Karpas-422 (cell line): Measurements from ENCODE around the gene ANKS1B. TPM values are rescaled to one million over a fixed set of nuclear protein-coding genes. Genes with fewer than 3 reads are reported as not detected.

Source experiments
- DNase-seq: peaks from one replicate; pipeline ENCODE4 v3.0.0-alpha.2; 2015
- H2AFZ ChIP-seq: fragments of 200-600 bp; sonication (generic); 2 replicates; pipeline ENCODE4 v1.6.1; 2014; ENCODE audit warnings: antibody characterized with exemption, low read length, mixed read lengths
- H3K27ac ChIP-seq: fragments of 200-600 bp; sonication (generic); 2 replicates; pipeline ENCODE4 v1.5.1; 2014; ENCODE audit warnings: mild to moderate bottlenecking, low read length, moderate library complexity
- H3K27me3 ChIP-seq: fragments of 200-600 bp; sonication (generic); 2 replicates; pipeline ENCODE4 v1.6.1; 2014; ENCODE audit warnings: low read length, mixed read lengths
- H3K36me3 ChIP-seq: fragments of 200-600 bp; sonication (generic); 2 replicates; pipeline ENCODE4 v1.6.1; 2014; ENCODE audit warnings: low read length, mixed read lengths; ENCODE audit not compliant: insufficient read depth
- H3K4me1 ChIP-seq: fragments of 200-600 bp; sonication (generic); 2 replicates; pipeline ENCODE4 v1.6.1; 2014; ENCODE audit warnings: mild to moderate bottlenecking, low read length, mixed read lengths
- H3K4me2 ChIP-seq: fragments of 200-600 bp; sonication (generic); 2 replicates; pipeline ENCODE4 v1.6.1; 2014; ENCODE audit warnings: low read length, low read depth, mild to moderate bottlenecking; ENCODE audit not compliant: poor library complexity, severe bottlenecking
- H3K4me3 ChIP-seq: fragments of 200-600 bp; sonication (generic); 2 replicates; pipeline ENCODE4 v1.5.1; 2014; ENCODE audit warnings: mild to moderate bottlenecking, antibody characterized with exemption, low read length, mixed read lengths
- H3K79me2 ChIP-seq: fragments of 200-600 bp; sonication (generic); 2 replicates; pipeline ENCODE4 v1.6.1; 2014; ENCODE audit warnings: mild to moderate bottlenecking, low read length, mixed read lengths
- H3K9ac ChIP-seq: fragments of 200-600 bp; sonication (generic); 2 replicates; pipeline ENCODE4 v1.6.0; 2014; ENCODE audit warnings: low read length
- H3K9me2 ChIP-seq: fragments of 200-600 bp; sonication (generic), shearing (Covaris generic); replicated peaks from 2 replicates; pipeline ENCODE4 v1.6.0; 2014; ENCODE audit warnings: mild to moderate bottlenecking, low read length, moderate library complexity; ENCODE audit not compliant: insufficient read depth
- H3K9me3 ChIP-seq: fragments of 300-700, 200-600 bp; sonication (generic); 2 replicates; pipeline ENCODE4 v1.6.1; 2014; ENCODE audit warnings: low read length, mixed read lengths
- H4K20me1 ChIP-seq: fragments of 200-600 bp; sonication (generic); 2 replicates; pipeline ENCODE4 v1.6.1; 2014; ENCODE audit warnings: mild to moderate bottlenecking, antibody characterized with exemption, low read length, low read depth; ENCODE audit not compliant: insufficient read depth
- total RNA-seq: library from RNA; depleted of rRNA; stranded (reverse); fragments of >200 nt; shearing (Covaris generic); gene quantifications from 2 replicates; pipeline ENCODE4 v1.2.3, GENCODE V29; 2014; ENCODE audit warnings: low replicate concordance

Gene ANKS1B
- total RNA-seq, 1 experiment from 2014 or later, result 23.4 TPM

DNA sequence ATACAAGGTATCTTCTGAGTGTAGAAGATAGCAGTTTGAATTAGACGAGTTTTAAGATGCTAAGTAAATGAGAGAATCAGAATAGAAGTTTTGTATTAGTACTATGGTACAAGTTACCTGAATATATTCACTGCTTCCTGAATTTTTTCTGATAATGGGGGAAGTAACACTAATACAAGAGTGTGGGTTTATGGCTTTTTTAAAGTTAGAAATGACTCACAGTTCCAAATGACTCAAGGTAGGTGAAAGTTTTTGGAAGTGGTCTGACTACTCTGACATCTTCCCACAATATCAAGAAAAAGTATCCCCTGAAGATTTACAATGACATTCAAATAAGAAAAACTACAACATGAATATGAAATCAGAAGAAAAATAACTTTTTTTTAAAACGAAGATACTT is 460.9 kb downstream of the ANKS1B start:
- H3K27ac ChIP-seq, result no peak overlapping the region
- H3K27me3 ChIP-seq, result peaks cover 3% of the 10 kb centered on the region; the same call in 1 of the 2 replicates
- no peaks in the 10 kb centered on the region; the same call in 1 of the 2 replicates for H3K36me3 ChIP-seq
- H3K79me2 ChIP-seq, result no peaks in the 10 kb centered on the region
- H2AFZ ChIP-seq, result no peak overlapping the region
- no peak overlapping the region for H3K4me2 ChIP-seq
- H3K9me3 ChIP-seq, result no peaks in the 10 kb centered on the region
- H3K9me2 ChIP-seq, result no peaks in the 10 kb centered on the region; the same call in 1 of the 2 replicates
- H4K20me1 ChIP-seq, result no peaks in the 10 kb centered on the region
- no peak overlapping the region for H3K4me3 ChIP-seq
- DNase-seq, result no peak
- H3K9ac ChIP-seq, result no peak overlapping the region
- H3K4me1 ChIP-seq, result peaks cover 8% of the 10 kb centered on the region

DNA sequence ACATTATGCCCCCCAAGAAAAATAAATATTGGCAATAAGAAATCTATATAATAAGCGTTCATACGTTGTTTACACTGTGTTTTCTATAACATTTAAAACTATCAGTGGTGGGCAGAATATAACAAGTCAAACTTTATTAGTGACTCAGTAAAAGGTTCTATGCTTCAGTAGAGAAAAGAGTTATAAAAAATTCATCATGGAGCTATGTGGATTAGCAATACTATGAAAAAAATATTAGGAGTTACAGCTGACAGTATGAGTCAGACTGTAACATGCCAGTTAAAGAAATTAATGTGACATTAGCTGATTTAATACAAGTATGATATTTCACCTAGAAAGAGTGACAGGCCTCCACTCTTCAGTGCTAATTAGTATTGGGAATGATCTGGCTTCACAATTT is 462.3 kb downstream of the ANKS1B start:
- no peak overlapping the region for H3K4me3 ChIP-seq
- no peak overlapping the region for H2AFZ ChIP-seq
- no peak overlapping the region for H3K27ac ChIP-seq
- H3K36me3 ChIP-seq, result no peaks in the 10 kb centered on the region; the same call in 1 of the 2 replicates
- no peaks in the 10 kb centered on the region for H4K20me1 ChIP-seq
- H3K79me2 ChIP-seq, result no peaks in the 10 kb centered on the region
- H3K4me2 ChIP-seq, result no peak overlapping the region
- H3K9me2 ChIP-seq, result no peaks in the 10 kb centered on the region; the same call in 1 of the 2 replicates
- peaks cover 3% of the 10 kb centered on the region; the same call in 1 of the 2 replicates for H3K4me1 ChIP-seq
- H3K27me3 ChIP-seq, result peaks cover 3% of the 10 kb centered on the region; the same call in 1 of the 2 replicates
- no peak overlapping the region for H3K9ac ChIP-seq
- no peak for DNase-seq
- H3K9me3 ChIP-seq, result no peaks in the 10 kb centered on the region

DNA sequence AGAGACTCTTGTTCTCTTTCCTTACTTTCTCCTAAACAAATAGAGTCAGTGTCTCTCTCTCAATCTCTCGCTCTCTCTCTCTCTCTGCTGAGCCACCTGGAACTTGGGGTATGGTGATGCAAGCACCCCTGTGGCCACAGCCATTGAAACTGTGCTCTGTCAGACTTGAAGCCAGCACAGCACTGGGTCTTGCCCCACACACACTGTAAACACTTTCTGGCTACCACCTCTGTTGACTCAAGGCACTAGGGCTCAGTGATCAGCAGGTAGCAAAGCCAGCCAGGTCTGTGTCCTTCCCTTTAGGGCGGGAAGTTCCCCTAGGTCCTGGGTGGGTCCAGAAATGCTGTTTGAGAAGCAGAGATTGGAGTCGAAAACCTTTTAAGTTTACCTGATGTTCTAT is 463.1 kb downstream of the ANKS1B start:
- Histone ChIP-seq H3K36me3 (no peaks in the 10 kb centered on the region; the same call in 1 of the 2 replicates), H3K4me2 (no peak overlapping the region), H3K27me3 (peaks cover 3% of the 10 kb centered on the region; the same call in 1 of the 2 replicates), H3K4me3 (no peak overlapping the region), H3K9me2 (no peaks in the 10 kb centered on the region; the same call in 1 of the 2 replicates), H3K4me1 (peaks cover 3% of the 10 kb centered on the region; the same call in 1 of the 2 replicates), H4K20me1 (no peaks in the 10 kb centered on the region), H2AFZ (no peak overlapping the region), H3K9me3 (no peaks in the 10 kb centered on the region), H3K27ac (no peak overlapping the region), H3K9ac (no peak overlapping the region), H3K79me2 (no peaks in the 10 kb centered on the region)
- no peak for DNase-seq

- Histone ChIP-seq H2AFZ (no peak overlapping the region), H3K27me3 (no peaks in the 10 kb centered on the region), H3K9me3 (peaks cover 10% of the 10 kb centered on the region; the same call in 1 of the 2 replicates), H3K4me3 (no peak overlapping the region), H3K36me3 (peaks cover 9% of the 10 kb centered on the region; the same call in 1 of the 2 replicates), H3K79me2 (no peaks in the 10 kb centered on the region), H3K9ac (no peak overlapping the region), H3K4me2 (no peak overlapping the region), H4K20me1 (no peaks in the 10 kb centered on the region), H3K9me2 (no peaks in the 10 kb centered on the region), H3K4me1 (no peaks in the 10 kb centered on the region), H3K27ac (no peak overlapping the region)
- DNase-seq, result no peak
Observed at GRCh38 chr12:99513066-99513465, 471.7 kb downstream of the ANKS1B start.

GRCh38 chr12:99505805-99506204 is 478.9 kb downstream of the ANKS1B start:
- Histone ChIP-seq H3K4me3 (no peak overlapping the region), H2AFZ (no peak overlapping the region), H3K36me3 (peaks cover 14% of the 10 kb centered on the region; the same call in 1 of the 2 replicates), H3K9me2 (no peaks in the 10 kb centered on the region), H3K27ac (no peak overlapping the region), H3K9ac (no peak overlapping the region), H3K4me1 (peaks cover 8% of the 10 kb centered on the region; the same call in 1 of the 2 replicates), H3K9me3 (peaks cover 10% of the 10 kb centered on the region; the same call in 1 of the 2 replicates), H3K4me2 (no peak overlapping the region), H3K79me2 (no peaks in the 10 kb centered on the region), H4K20me1 (no peaks in the 10 kb centered on the region), H3K27me3 (no peaks in the 10 kb centered on the region)
- DNase-seq, result no peak

DNA sequence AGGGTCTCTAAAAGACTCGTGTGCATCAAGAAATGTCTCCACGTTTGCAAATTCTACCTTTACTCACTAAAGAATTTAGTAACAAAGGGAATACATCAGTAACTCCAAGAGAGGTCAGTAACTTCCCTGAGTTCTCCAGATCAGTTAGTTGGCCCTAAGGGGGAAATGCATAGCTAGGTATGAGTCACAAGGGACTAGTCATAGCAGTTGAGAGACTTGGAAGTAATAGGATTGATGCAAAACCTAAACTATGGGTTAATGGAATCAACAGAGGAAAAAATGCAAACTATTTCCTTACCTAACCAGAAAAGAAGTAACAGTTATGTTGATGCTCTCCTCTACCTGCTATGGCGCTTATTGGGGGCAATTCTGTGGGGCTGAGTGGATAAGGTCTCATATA is 486.0 kb downstream of the ANKS1B start:
- H3K27ac ChIP-seq, result no peak overlapping the region
- no peak overlapping the region for H3K4me3 ChIP-seq
- no peak overlapping the region for H3K9ac ChIP-seq
- peaks cover 9% of the 10 kb centered on the region; the same call in 1 of the 2 replicates for H3K36me3 ChIP-seq
- no peaks in the 10 kb centered on the region for H3K79me2 ChIP-seq
- no peaks in the 10 kb centered on the region for H3K9me3 ChIP-seq
- no peak overlapping the region for H3K4me2 ChIP-seq
- H4K20me1 ChIP-seq, result no peaks in the 10 kb centered on the region
- H3K4me1 ChIP-seq, result peaks cover 17% of the 10 kb centered on the region
- no peak overlapping the region for H2AFZ ChIP-seq
- H3K9me2 ChIP-seq, result no peaks in the 10 kb centered on the region
- H3K27me3 ChIP-seq, result peaks cover 2% of the 10 kb centered on the region; the same call in 1 of the 2 replicates
- no peak for DNase-seq

- Histone ChIP-seq H2AFZ (no peak overlapping the region), H3K9ac (no peak overlapping the region), H3K4me3 (no peak overlapping the region), H3K79me2 (no peaks in the 10 kb centered on the region), H3K4me1 (peaks cover 36% of the 10 kb centered on the region), H3K9me3 (no peaks in the 10 kb centered on the region), H4K20me1 (no peaks in the 10 kb centered on the region), H3K36me3 (peaks cover 4% of the 10 kb centered on the region; the same call in 1 of the 2 replicates), H3K27ac (no peak overlapping the region), H3K9me2 (no peaks in the 10 kb centered on the region), H3K4me2 (no peak overlapping the region), H3K27me3 (peaks cover 2% of the 10 kb centered on the region; the same call in 1 of the 2 replicates)
- DNase-seq, result no peak
Observed at GRCh38 chr12:99495799-99496198, 488.9 kb downstream of the ANKS1B start.

DNA sequence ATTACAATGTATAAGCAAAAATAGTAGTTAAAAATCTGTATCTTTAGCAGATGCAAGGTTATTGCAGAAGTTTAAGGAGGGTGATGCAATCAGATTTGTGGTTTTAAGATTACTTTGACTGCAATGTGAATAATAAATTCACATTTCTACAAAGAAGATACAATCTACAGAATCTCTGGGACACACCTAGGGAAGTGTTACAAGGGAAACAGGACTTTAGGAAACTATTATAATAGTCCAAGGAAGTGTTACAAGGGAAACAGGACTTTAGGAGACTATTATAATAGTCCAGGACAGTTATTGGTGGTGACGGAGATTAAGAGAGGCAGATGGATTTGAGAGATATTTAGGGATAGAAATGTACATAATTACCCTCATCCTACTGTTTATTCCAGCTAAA is 491.5 kb downstream of the ANKS1B start:
- peak overlapping the region; percentile 6 for H3K4me2 ChIP-seq
- H3K9me2 ChIP-seq, result no peaks in the 10 kb centered on the region
- H3K27me3 ChIP-seq, result no peaks in the 10 kb centered on the region
- no peaks in the 10 kb centered on the region; the same call in 1 of the 2 replicates for H3K36me3 ChIP-seq
- H2AFZ ChIP-seq, result peak overlapping the region; percentile 41; the same call in 1 of the 2 replicates
- H4K20me1 ChIP-seq, result no peaks in the 10 kb centered on the region
- H3K4me1 ChIP-seq, result peaks cover 31% of the 10 kb centered on the region
- no peaks in the 10 kb centered on the region for H3K79me2 ChIP-seq
- no peak overlapping the region for H3K9ac ChIP-seq
- H3K9me3 ChIP-seq, result no peaks in the 10 kb centered on the region
- H3K27ac ChIP-seq, result peak overlapping the region; percentile 23; the same call in 1 of the 2 replicates
- DNase-seq, result peak; percentile 50
- H3K4me3 ChIP-seq, result no peak overlapping the region
